ENCODE data around the gene LHX3. TPM values are rescaled to one million over a fixed set of nuclear protein-coding genes. Genes with fewer than 3 reads are reported as not detected.

LHX3 gene
- total RNA-seq, 1 experiment from 2014 or later, result not detected

GRCh38 chr9:136200424-136200823 lies 4.5 kb downstream of the LHX3 start:
- no peak overlapping the region for H4K8ac ChIP-seq (replicated peaks; ENCODE audit: insufficient read length, low read depth, low read length)
- H3K4me3 Mint-ChIP-seq, result no peak overlapping the region
- no peaks in the 10 kb centered on the region for H3K9me3 ChIP-seq (ENCODE audit: control insufficient read depth, low read depth, low read length)
- TF ChIP-seq CTCF (conservative IDR thresholded peaks at IDR 0.05), result no peak
- H3K23me2 ChIP-seq (ENCODE audit: insufficient read length, low read depth, low read length, poor library complexity, severe bottlenecking), result peaks cover 5% of the 10 kb centered on the region
- no peaks in the 10 kb centered on the region for H3K79me2 ChIP-seq (ENCODE audit: insufficient read depth, low read length)
- no peak overlapping the region for H3K9ac ChIP-seq (ENCODE audit: extremely low read depth, insufficient read length, low read length)
- no peak overlapping the region for H2BK120ac ChIP-seq (ENCODE audit: low read depth, low read length, poor library complexity, severe bottlenecking)
- H2BK12ac ChIP-seq (ENCODE audit: insufficient read length, low read depth, low read length), result no peak overlapping the region
- no peak overlapping the region for H3K4me2 ChIP-seq (ENCODE audit: insufficient read depth, insufficient read length, low read length)
- DNase-seq, result no peak
- peaks cover 11 to 23% of the 10 kb centered on the region in 2 experiments for H3K4me1 Mint-ChIP-seq
- H3K27me3 Mint-ChIP-seq (ENCODE audit: low read depth), result peaks cover 96% of the 10 kb centered on the region
- no peaks in the 10 kb centered on the region for H3K79me1 ChIP-seq (ENCODE audit: insufficient read depth, low read depth, low read length, poor library complexity, severe bottlenecking)
- H3K56ac ChIP-seq (ENCODE audit: insufficient read length, low read depth, low read length), result no peak overlapping the region
- no peak overlapping the region for H2AK5ac ChIP-seq (ENCODE audit: insufficient read length, low read length)
- H2AFZ ChIP-seq (ENCODE audit: low read length), result no peak overlapping the region
- no peak overlapping the region for H3K14ac ChIP-seq (ENCODE audit: insufficient read depth, low read length)
- H2BK15ac ChIP-seq (ENCODE audit: low read depth, low read length), result no peak overlapping the region
- H3K9me3 Mint-ChIP-seq, result no peaks in the 10 kb centered on the region
- H2BK20ac ChIP-seq (ENCODE audit: low read depth, low read length, poor library complexity, severe bottlenecking), result no peak overlapping the region
- H3T11ph ChIP-seq (ENCODE audit: low read length), result no peak overlapping the region
- no peak overlapping the region for H3K4ac ChIP-seq (ENCODE audit: low read depth, low read length)
- no peak overlapping the region for H3K27ac Mint-ChIP-seq
- H3K18ac ChIP-seq (ENCODE audit: insufficient read length, low read depth, low read length), result no peak overlapping the region
- H3K27ac ChIP-seq (ENCODE audit: insufficient read length, low read depth, low read length), result no peak overlapping the region
- no peaks in the 10 kb centered on the region for H3K36me3 Mint-ChIP-seq (ENCODE audit: insufficient read depth in 1 of 3, low read depth in 3 of 3)
- no peaks in the 10 kb centered on the region for H3K4me1 ChIP-seq (ENCODE audit: insufficient read depth, low read length)
- peaks cover 83% of the 10 kb centered on the region for H3K27me3 ChIP-seq (ENCODE audit: insufficient read depth, low read length)
- H3K23ac ChIP-seq (ENCODE audit: insufficient read length, low read depth, low read length), result no peak overlapping the region
- no peak overlapping the region for H4K5ac ChIP-seq (ENCODE audit: insufficient read length, low read depth, low read length)
- WGBS (ENCODE audit: extremely low coverage, insufficient read length, low lambda C conversion rate), result no CpG with 5 or more reads among the region's 19 CpGs
- no peak overlapping the region for H2BK5ac ChIP-seq (ENCODE audit: insufficient read length, low read length)
- H4K20me1 ChIP-seq (ENCODE audit: control insufficient read depth, insufficient read depth, insufficient read length), result no peaks in the 10 kb centered on the region
- no peak overlapping the region for H4K91ac ChIP-seq (ENCODE audit: insufficient read length, low read depth, low read length)

Measured in H9 (cell line).